Heart left ventricle (tissue), 16 donors: ENCODE measurements around the gene CDK18. TPM values are rescaled to one million over a fixed set of nuclear protein-coding genes. Genes with fewer than 3 reads are reported as not detected.
A peak's percentile ranks its signal among the peaks of the same experiment; 100 is the strongest.

Source experiments
- ATAC-seq, 4 donors: fragments of 200-7000 bp; cut with Tn5 transposase; one replicate each; pipeline ENCODE4 v1.9.1; 2020 to 2022; ENCODE audit warnings: moderate library complexity in 4 of 4, mild to moderate bottlenecking in 3 of 4, moderate number of reproducible peaks in 1 of 4
- DNase-seq, 5 donors: peaks; one replicate each; pipeline ENCODE4 v3.0.0-alpha.2; 2020
- H3K27ac ChIP-seq, 12 donors: fragments of 200-600 bp; sonication (generic) in 4 of 12; one replicate each; pipeline versions ENCODE4 v1.5.0 to v1.8.0; 2016 to 2022; ENCODE audit warnings: mild to moderate bottlenecking in 2 of 12
- H3K27me3 ChIP-seq, 9 donors: fragments of 200-600 bp; sonication (generic) in 2 of 9; one replicate each; pipeline versions ENCODE4 v1.5.1 to v1.8.0; 2016 to 2022; ENCODE audit warnings: mild to moderate bottlenecking in 3 of 9
- H3K36me3 ChIP-seq, 9 donors: fragments of 200-600 bp; sonication (generic) in 2 of 9; one replicate each; pipeline versions ENCODE4 v1.5.0 to v1.8.0; 2018 to 2022; ENCODE audit warnings: mild to moderate bottlenecking in 2 of 9
- H3K4me1 ChIP-seq, 12 donors: fragments of 200-600 bp; sonication (generic) in 4 of 12; one replicate each; pipeline versions ENCODE4 v1.5.0 to v1.8.0; 2016 to 2022; ENCODE audit warnings: mild to moderate bottlenecking in 3 of 12
- H3K4me3 ChIP-seq, 12 donors: fragments of 200-600 bp; sonication (generic) in 4 of 12; one replicate each; pipeline versions ENCODE4 v1.5.0 to v1.8.0; 2017 to 2022; ENCODE audit warnings: mild to moderate bottlenecking in 9 of 12, moderate library complexity in 4 of 12
- H3K9me3 ChIP-seq, 12 donors: fragments of 200-600 bp; sonication (generic) in 4 of 12; one replicate each; pipeline versions ENCODE4 v1.5.0 to v1.8.0; 2016 to 2022; ENCODE audit warnings: mild to moderate bottlenecking in 1 of 12
- POLR2A ChIP-seq, 2 donors: fragments of 450-650 bp; IDR thresholded peaks; one replicate each; pipeline ENCODE4 v1.6.1; 2017; ENCODE audit warnings: antibody characterized with exemption in 2 of 2, mild to moderate bottlenecking in 2 of 2, moderate library complexity in 2 of 2
- WGBS, 4 donors: extraction: QIAGEN DNeasy Blood & Tissue Kit in 2 of 4; methylation state at CpG; one replicate each; pipeline versions ENCODE4 v1.1.5 to v1.1.7; 2013 to 2018; 5-methylcytosine and 5-hydroxymethylcytosine counted together
- intact Hi-C, 10 donors: fragments of 100-400 bp; cut with DNase I; formaldehyde crosslinking; loops; one replicate each; pipeline versions ENCODE4 v1.11.1 to v1.14.2; 2022
- polyA plus RNA-seq, 2 donors: library from polyadenylated mRNA; stranded (reverse); fragments of 200-250 nt; gene quantifications; one replicate each; pipeline ENCODE4 v1.2.3, GENCODE V29; 2013
- total RNA-seq, 9 donors: library from RNA; depleted of rRNA in 2 of 9; stranded (reverse); fragments of >200 nt in 2 of 9; fragmentation: NEBNext Ultra II Directional in 3 of 9; extraction: Animal tissue kit (Norgen Biotek cat#: 25700) in 3 of 9; gene quantifications; one replicate each; pipeline versions ENCODE4 v1.1.0 to v1.2.4, GENCODE V29; 2016 to 2023
- TF ChIP-seq, protein P1 (sequence below), 12 donors: fragments of 200-600 bp; sonication (generic) in 4 of 12; IDR thresholded peaks; one replicate each; pipeline versions ENCODE4 v1.5.0 to v1.8.0; 2018 to 2022; ENCODE audit warnings: antibody characterized with exemption in 12 of 12, mild to moderate bottlenecking in 5 of 12
- donor health status: ischemic (EF 13 %, LVEDD 7.1; RV severe dilation, severe dysfunction).
- donor health status: healthy with polysubstance abuse.
- donor health status: DM: no; HTN: yes; CAD: no.
- donor health status: DM: no; HTN: no; CAD: no.
- donor health status: ischemic (EF 25% LVEDD 6.9; RV normal size, moderate dysfunction).
- donor health status: ischemic (EF 25% LVEDD 5.7; RV mildly dilated, moderate dysfunction).
- donor health status: healthy.
- donor health status: DM: yes; HTN: yes; CAD: no.
- donor health status: ischemic (EF 35%, LVEDD 5.7; RV mildly dilated, moderate dysfunction).
- donor health status: nonischemic (EF 11% LVEDD 7.7; RV severe dilation, severe dysfunction).
- donor health status: DM: yes; HTN: yes; CAD: no.
- donor health status: PGD.
- donor health status: ischemic (EF 29% LVEDD 5.4; RV normal size, mild dysfunction).
- donor health status: nonischemic (EF 23%, LVEDD 6.1; RV moderate dilation, normal function).

Gene CDK18
- total and polyA plus RNA-seq, 11 donors = 62.5 to 198 (median 141) TPM

GRCh38 chr1:205580140-205580922 is 75.9 kb downstream of the CDK18 start:
- Histone ChIP-seq H3K4me1 (peaks cover 0 to 17% (median 12%) of the 10 kb centered on the region in 12 donors), H3K27me3 (peaks cover 0 to 23% (median 0%) of the 10 kb centered on the region in 9 donors), H3K27ac (no peak overlapping the region), H3K36me3 (no peaks in the 10 kb centered on the region), H3K9me3 (no peaks in the 10 kb centered on the region), H3K4me3 (no peak overlapping the region)
- DNase-seq (no peak), ATAC-seq (no peak)
- intact Hi-C loops = loop anchor here in 5 of 10 donors (5.0 kb wide), 4 partner anchors 38 to 53 kb away; no protein-coding TSS in a partner anchor
- WGBS, 4 donors = 85 to 92% (median 86%) methylated on average over 12 to 15 of the region's 15 CpGs
- no peak for TF ChIP-seq POLR2A (IDR thresholded peaks at IDR 0.05)
- TF ChIP-seq, protein P1, sequence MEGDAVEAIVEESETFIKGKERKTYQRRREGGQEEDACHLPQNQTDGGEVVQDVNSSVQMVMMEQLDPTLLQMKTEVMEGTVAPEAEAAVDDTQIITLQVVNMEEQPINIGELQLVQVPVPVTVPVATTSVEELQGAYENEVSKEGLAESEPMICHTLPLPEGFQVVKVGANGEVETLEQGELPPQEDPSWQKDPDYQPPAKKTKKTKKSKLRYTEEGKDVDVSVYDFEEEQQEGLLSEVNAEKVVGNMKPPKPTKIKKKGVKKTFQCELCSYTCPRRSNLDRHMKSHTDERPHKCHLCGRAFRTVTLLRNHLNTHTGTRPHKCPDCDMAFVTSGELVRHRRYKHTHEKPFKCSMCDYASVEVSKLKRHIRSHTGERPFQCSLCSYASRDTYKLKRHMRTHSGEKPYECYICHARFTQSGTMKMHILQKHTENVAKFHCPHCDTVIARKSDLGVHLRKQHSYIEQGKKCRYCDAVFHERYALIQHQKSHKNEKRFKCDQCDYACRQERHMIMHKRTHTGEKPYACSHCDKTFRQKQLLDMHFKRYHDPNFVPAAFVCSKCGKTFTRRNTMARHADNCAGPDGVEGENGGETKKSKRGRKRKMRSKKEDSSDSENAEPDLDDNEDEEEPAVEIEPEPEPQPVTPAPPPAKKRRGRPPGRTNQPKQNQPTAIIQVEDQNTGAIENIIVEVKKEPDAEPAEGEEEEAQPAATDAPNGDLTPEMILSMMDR (IDR thresholded peaks at IDR 0.05) = no peak

DNA sequence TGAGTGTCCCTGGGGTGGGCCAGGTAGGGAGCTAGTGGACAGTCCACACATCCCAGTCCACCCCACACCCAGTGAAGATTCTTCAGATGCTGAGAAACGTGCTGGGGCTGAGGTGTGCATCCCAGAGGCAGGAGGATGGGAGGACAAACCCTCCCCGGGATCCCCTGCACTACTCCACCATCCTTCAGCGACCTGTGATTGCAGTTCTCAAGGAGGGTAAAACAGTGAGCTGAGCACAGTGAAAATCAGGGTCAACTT is 76.4 kb downstream of the CDK18 start:
- intact Hi-C loops = loop anchor here in 5 of 10 donors (5.0 kb wide), 4 partner anchors 39 to 54 kb away; no protein-coding TSS in a partner anchor
- WGBS, 4 donors = 86 to 92% (median 91%) methylated on average over 3 of the region's 3 CpGs

DNA sequence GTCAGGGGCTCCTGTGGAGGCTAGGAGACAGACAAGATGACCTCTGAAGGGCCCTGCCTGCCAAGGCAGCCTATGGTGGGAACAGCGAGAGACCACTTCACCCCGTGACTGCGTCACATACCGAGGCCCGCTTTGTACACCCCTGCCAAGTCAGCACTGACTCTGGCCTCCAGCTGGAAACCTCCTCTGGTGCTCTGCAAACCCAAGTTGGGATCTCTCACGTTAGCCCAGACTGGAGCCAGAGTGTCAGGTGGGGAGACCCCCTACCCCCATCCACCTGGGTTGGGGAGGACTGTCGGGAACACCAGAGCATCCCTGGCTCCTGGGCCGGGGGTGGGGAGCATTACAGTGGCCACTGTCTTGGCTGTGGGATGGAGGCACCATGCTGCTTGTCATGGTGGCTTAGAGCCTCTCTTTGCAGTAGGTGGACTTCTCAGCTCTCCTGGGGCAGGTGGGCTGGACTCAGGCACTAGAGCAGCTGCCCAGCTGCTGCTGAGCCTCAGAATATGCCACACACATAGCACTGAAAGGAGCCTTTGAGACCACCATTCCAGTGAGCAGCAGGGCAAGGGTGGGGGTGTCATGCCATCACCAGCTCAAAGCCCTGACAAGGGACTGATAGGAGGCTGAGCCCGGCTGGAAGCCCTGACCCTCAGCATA is 77.0 kb downstream of the CDK18 start:
- TF ChIP-seq, protein P1 (IDR thresholded peaks at IDR 0.05) = no peak
- TF ChIP-seq POLR2A (IDR thresholded peaks at IDR 0.05) = no peak
- DNase-seq (no peak), ATAC-seq (no peak)
- H3K4me3 ChIP-seq = no peak overlapping the region
- no peaks in the 10 kb centered on the region for H3K9me3 ChIP-seq
- intact Hi-C loops = loop anchor here in 5 of 10 donors (5.0 kb wide), 4 partner anchors 39 to 54 kb away; no protein-coding TSS in a partner anchor
- peaks cover 0 to 17% (median 12%) of the 10 kb centered on the region in 12 donors for H3K4me1 ChIP-seq
- no peaks in the 10 kb centered on the region for H3K36me3 ChIP-seq
- peaks cover 0 to 23% (median 0%) of the 10 kb centered on the region in 9 donors for H3K27me3 ChIP-seq
- WGBS, 4 donors = 89 to 93% (median 91%) methylated on average over 7 to 9 of the region's 9 CpGs
- H3K27ac ChIP-seq = peak overlapping the region in 7 of 12 donors; percentile 17 to 71 (median 55)

More for the DNA sequence above, 76.4 kb downstream of the CDK18 start:
- H3K9me3 ChIP-seq = no peaks in the 10 kb centered on the region
- peaks cover 0 to 23% (median 0%) of the 10 kb centered on the region in 9 donors for H3K27me3 ChIP-seq
- no peak for ATAC-seq
- DNase-seq = no peak
- no peaks in the 10 kb centered on the region for H3K36me3 ChIP-seq
- peaks cover 0 to 17% (median 12%) of the 10 kb centered on the region in 12 donors for H3K4me1 ChIP-seq
- no peak overlapping the region for H3K27ac ChIP-seq
- no peak overlapping the region for H3K4me3 ChIP-seq
- no peak for TF ChIP-seq POLR2A (IDR thresholded peaks at IDR 0.05)
- TF ChIP-seq, protein P1 (IDR thresholded peaks at IDR 0.05) = no peak

DNA sequence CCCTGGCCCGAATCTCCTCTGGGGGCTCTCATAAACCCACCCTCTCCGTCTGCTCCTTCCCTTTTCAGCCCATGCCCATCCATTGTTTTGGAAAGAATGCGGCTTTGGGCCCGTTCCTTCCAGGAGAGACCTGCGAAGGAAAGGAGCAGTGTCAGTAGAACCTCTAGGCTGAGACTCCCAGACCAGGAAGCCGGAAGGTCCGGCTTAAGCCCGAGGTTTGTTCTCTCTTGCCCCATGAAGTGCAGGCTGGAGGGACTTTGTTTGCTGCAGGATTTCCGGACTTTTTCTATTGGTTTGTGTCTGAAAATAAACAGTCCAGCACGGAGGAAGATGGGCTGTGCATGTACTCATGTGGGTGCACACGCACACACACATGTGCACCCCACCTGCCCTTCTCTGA is 77.6 kb downstream of the CDK18 start:
- Histone ChIP-seq H3K36me3 (no peaks in the 10 kb centered on the region), H3K4me1 (peaks cover 0 to 17% (median 12%) of the 10 kb centered on the region in 12 donors), H3K27ac (peak overlapping the region in 8 of 12 donors; percentile 8 to 71 (median 55)), H3K9me3 (no peaks in the 10 kb centered on the region), H3K27me3 (peaks cover 0 to 23% (median 0%) of the 10 kb centered on the region in 9 donors), H3K4me3 (no peak overlapping the region)
- ATAC-seq (peak in 2 of 4 donors; percentile 22 to 56), DNase-seq (no peak)
- intact Hi-C loops = loop anchor here in 5 of 10 donors (5.0 kb wide), 4 partner anchors 40 to 55 kb away; no protein-coding TSS in a partner anchor
- WGBS, 4 donors = 59 to 75% (median 62%) methylated on average over 10 to 11 of the region's 11 CpGs
- TF ChIP-seq, protein P1 (IDR thresholded peaks at IDR 0.05) = no peak
- TF ChIP-seq POLR2A (IDR thresholded peaks at IDR 0.05) = no peak
